ENCODE results near the gene LMX1A. TPM values are rescaled to one million over a fixed set of nuclear protein-coding genes. Genes with fewer than 3 reads are reported as not detected.

Gene LMX1A
- total RNA-seq, 1 donor from 2014 or later, result not detected

GRCh38 chr1:165212229-165212628 is 144.3 kb downstream of the LMX1A start:
- H3K36me3 Mint-ChIP-seq (ENCODE audit: unreplicated experiment), result no peaks in the 10 kb centered on the region
- H3K9me3 Mint-ChIP-seq (ENCODE audit: unreplicated experiment), result no peaks in the 10 kb centered on the region
- no peak overlapping the region for H3K27ac Mint-ChIP-seq (ENCODE audit: unreplicated experiment)
- no peak for DNase-seq
- H3K4me3 Mint-ChIP-seq (ENCODE audit: unreplicated experiment), result no peak overlapping the region
- H3K27me3 Mint-ChIP-seq (ENCODE audit: unreplicated experiment), result peaks cover under 1% of the 10 kb centered on the region
- no peaks in the 10 kb centered on the region for H3K4me1 Mint-ChIP-seq (ENCODE audit: low read depth, unreplicated experiment)
- no peak for TF ChIP-seq CTCF (IDR thresholded peaks at IDR 0.05; ENCODE audit: partially characterized antibody, unreplicated experiment)

DNA sequence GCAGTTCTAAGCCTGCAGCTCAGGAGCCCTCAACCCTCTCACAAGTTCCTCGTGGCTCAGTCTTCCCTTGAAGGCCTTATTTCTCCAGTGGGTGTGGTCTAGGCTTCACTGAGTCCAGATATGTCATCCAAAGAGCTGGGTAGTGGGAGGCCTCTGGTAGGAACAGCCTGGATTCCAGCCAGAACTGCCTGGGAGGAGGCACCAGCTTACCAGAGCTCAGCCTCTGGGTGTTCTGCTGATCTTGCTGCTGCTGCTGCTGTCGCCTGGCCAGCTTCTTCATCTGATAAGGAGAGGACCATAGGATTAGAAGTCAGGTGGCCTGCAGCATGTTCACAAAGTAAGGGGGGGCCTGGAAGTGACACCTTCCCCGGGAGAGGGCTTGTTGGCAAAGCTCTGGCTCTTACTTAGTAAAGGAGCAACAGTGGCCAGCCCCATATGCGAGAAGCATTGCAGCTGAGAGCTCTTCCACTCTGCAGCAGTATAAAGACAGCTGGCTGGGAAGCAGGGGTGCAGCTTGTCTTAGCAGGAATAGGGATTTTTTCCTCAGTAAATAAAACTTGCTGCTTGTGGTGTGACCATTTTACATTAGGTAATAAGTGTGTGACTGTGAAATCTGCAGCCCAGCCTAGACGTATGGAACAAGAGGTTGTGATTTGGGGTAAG is 148.5 kb downstream of the LMX1A start:
- Mint-ChIP-seq H3K9me3 (ENCODE audit: unreplicated experiment) (no peaks in the 10 kb centered on the region), H3K4me3 (ENCODE audit: unreplicated experiment) (no peak overlapping the region), H3K27me3 (ENCODE audit: unreplicated experiment) (peaks cover 1% of the 10 kb centered on the region), H3K27ac (ENCODE audit: unreplicated experiment) (no peak overlapping the region), H3K36me3 (ENCODE audit: unreplicated experiment) (no peaks in the 10 kb centered on the region), H3K4me1 (ENCODE audit: low read depth, unreplicated experiment) (no peaks in the 10 kb centered on the region)
- no peak for TF ChIP-seq CTCF (IDR thresholded peaks at IDR 0.05; ENCODE audit: partially characterized antibody, unreplicated experiment)
- no peak for DNase-seq

- no peak overlapping the region for H3K4me3 Mint-ChIP-seq (ENCODE audit: unreplicated experiment)
- peaks cover 1% of the 10 kb centered on the region for H3K27me3 Mint-ChIP-seq (ENCODE audit: unreplicated experiment)
- H3K4me1 Mint-ChIP-seq (ENCODE audit: low read depth, unreplicated experiment), result no peaks in the 10 kb centered on the region
- no peaks in the 10 kb centered on the region for H3K36me3 Mint-ChIP-seq (ENCODE audit: unreplicated experiment)
- no peak for DNase-seq
- no peak overlapping the region for H3K27ac Mint-ChIP-seq (ENCODE audit: unreplicated experiment)
- no peaks in the 10 kb centered on the region for H3K9me3 Mint-ChIP-seq (ENCODE audit: unreplicated experiment)
- TF ChIP-seq CTCF (IDR thresholded peaks at IDR 0.05; ENCODE audit: partially characterized antibody, unreplicated experiment), result no peak
These were observed 151.4 kb downstream of the LMX1A start for GRCh38 chr1:165205145-165205544.

GRCh38 chr1:165204548-165204947 is 152.0 kb downstream of the LMX1A start:
- no peak for DNase-seq
- Mint-ChIP-seq H3K9me3 (ENCODE audit: unreplicated experiment) (no peaks in the 10 kb centered on the region), H3K36me3 (ENCODE audit: unreplicated experiment) (no peaks in the 10 kb centered on the region), H3K27me3 (ENCODE audit: unreplicated experiment) (peaks cover 1% of the 10 kb centered on the region), H3K4me1 (ENCODE audit: low read depth, unreplicated experiment) (no peaks in the 10 kb centered on the region), H3K27ac (ENCODE audit: unreplicated experiment) (no peak overlapping the region), H3K4me3 (ENCODE audit: unreplicated experiment) (no peak overlapping the region)
- TF ChIP-seq CTCF (IDR thresholded peaks at IDR 0.05; ENCODE audit: partially characterized antibody, unreplicated experiment), result no peak

DNA sequence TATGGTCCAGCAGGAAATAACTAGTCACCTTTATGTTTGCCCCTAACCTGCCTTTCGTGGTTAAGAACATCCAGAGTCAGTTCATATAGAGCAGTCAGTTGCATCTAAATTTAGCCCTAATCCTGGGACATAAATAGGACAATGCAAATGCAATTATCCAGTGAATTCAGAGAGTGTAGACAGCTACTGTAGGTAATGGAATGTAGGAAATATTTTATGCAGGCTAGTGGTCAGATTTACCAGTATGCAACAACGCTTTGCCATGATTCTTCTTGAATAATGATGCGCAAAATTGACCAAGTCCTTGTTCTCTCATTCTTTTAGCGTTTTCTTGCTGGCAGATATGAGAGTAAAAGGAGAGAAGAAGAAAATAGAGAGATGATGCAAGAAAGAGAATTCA is 165.4 kb downstream of the LMX1A start:
- no peaks in the 10 kb centered on the region for H3K4me1 Mint-ChIP-seq (ENCODE audit: low read depth, unreplicated experiment)
- H3K9me3 Mint-ChIP-seq (ENCODE audit: unreplicated experiment), result no peaks in the 10 kb centered on the region
- H3K36me3 Mint-ChIP-seq (ENCODE audit: unreplicated experiment), result no peaks in the 10 kb centered on the region
- H3K4me3 Mint-ChIP-seq (ENCODE audit: unreplicated experiment), result no peak overlapping the region
- no peak for DNase-seq
- no peaks in the 10 kb centered on the region for H3K27me3 Mint-ChIP-seq (ENCODE audit: unreplicated experiment)
- no peak for TF ChIP-seq CTCF (IDR thresholded peaks at IDR 0.05; ENCODE audit: partially characterized antibody, unreplicated experiment)
- no peak overlapping the region for H3K27ac Mint-ChIP-seq (ENCODE audit: unreplicated experiment)

All from glutamatergic neuron (in vitro differentiated cells).